Vagina (tissue), 2 donors: ENCODE results near the gene KCTD5. TPM values are rescaled to one million over a fixed set of nuclear protein-coding genes. Genes with fewer than 3 reads are reported as not detected.

Source experiments
- DNase-seq, 2 donors: peaks; one replicate each; pipeline ENCODE4 v3.0.0-alpha.2; 2017; ENCODE audit errors: extremely low spot score in 2 of 2
- H3K27ac ChIP-seq: fragments of 200-600 bp; sonication (generic); one replicate; pipeline ENCODE4 v1.5.1; 2019
- H3K27me3 ChIP-seq: fragments of 200-600 bp; sonication (generic); one replicate; pipeline ENCODE4 v1.5.1; 2019
- H3K36me3 ChIP-seq, 2 donors: fragments of 200-600 bp; sonication (generic); one replicate each; pipeline ENCODE4 v1.5.1; 2017 to 2019
- H3K4me1 ChIP-seq: fragments of 200-600 bp; sonication (generic); one replicate; pipeline ENCODE4 v1.5.1; 2019
- H3K4me3 ChIP-seq, 2 donors: fragments of 200-600 bp; sonication (generic); 1 replicate in 1 of 2; 2 replicates in 1 of 2; pipeline ENCODE4 v1.5.1; 2016 to 2019
- H3K9me3 ChIP-seq: fragments of 200-600 bp; sonication (generic); one replicate; pipeline ENCODE4 v1.5.1; 2019
- POLR2A ChIP-seq, 2 donors: fragments of 450-650 bp; IDR thresholded peaks; one replicate each; pipeline ENCODE4 v1.6.1; 2017; ENCODE audit warnings: antibody characterized with exemption in 2 of 2, mild to moderate bottlenecking in 2 of 2, moderate library complexity in 2 of 2
- POLR2AphosphoS5 ChIP-seq, 2 donors: sonication (generic); formaldehyde crosslinking; IDR thresholded peaks; one replicate each; pipeline ENCODE4 v1.9.0; 2017; ENCODE audit warnings: antibody characterized with exemption in 2 of 2, mild to moderate bottlenecking in 2 of 2, low read depth in 1 of 2; ENCODE audit not compliant: insufficient read depth in 1 of 2
- intact Hi-C: fragments of 100-400 bp; cut with DNase I; formaldehyde crosslinking; loops from one replicate; pipeline ENCODE4 v1.15.1; 2023
- total RNA-seq: library from RNA; depleted of rRNA; stranded (reverse); fragments of >200 nt; gene quantifications from one replicate; pipeline ENCODE4 v1.2.3, GENCODE V29; 2016
- TF ChIP-seq, protein P1 (sequence below), 3 experiments: fragments of 450-650 bp in 2 of 3; fragments of 200-600 bp in 1 of 3; sonication (generic) in 1 of 3; IDR thresholded peaks; one replicate each; pipeline ENCODE4 v1.5.1; 2017 to 2019; ENCODE audit warnings: antibody characterized with exemption in 3 of 3, mild to moderate bottlenecking in 2 of 3, moderate library complexity in 2 of 3

KCTD5 gene
- total RNA-seq, 1 donor from 2014 or later: 19.4 TPM

DNA sequence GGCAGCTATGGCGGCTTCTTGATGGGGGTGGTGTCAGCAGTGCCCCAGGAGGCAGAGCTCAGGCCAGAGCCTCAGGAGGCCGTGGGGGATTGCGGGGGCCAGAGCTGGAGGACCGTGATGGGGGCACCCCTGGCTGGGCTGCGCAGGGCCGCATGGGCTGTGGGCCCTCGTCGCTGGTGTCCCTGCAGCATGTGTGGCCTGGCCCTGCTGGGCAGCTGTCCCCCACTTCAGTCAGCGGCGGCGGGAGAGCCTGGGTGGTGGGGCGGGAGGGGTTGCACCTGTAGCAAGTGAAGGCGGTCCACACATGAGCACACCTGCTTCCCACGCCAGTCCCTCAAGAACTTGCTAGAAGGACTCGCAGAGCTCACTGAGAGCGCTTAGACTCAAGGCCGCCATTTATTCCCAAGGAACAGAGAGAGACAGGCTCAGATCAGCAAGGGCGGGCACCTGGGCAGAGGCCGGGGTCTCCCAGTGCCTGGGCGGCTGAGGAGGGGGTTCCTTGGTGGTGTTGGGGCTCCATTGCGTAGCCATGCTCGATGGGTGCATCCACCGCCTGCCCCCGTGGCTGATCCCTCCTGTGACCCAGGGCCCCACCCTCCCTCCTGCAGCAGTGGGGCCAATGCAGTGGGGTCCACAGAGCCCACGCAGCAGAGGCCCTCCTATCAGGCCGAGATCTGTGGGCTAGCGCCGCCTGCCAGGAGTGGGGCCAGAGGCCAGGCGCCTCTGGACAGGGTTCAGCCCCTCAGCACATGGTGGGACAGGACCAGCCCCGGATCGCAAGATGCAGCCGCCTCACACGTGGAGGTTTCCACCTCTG, 22.1 kb downstream of the KCTD5 start:
- H3K4me1 ChIP-seq: no peaks in the 10 kb centered on the region
- H3K36me3 ChIP-seq: peaks cover 0 to 60% of the 10 kb centered on the region in 2 donors
- TF ChIP-seq POLR2AphosphoS5 (IDR thresholded peaks at IDR 0.05; ENCODE audit: insufficient read depth in 1 of 2, low read depth in 1 of 2): no peak
- TF ChIP-seq, protein P1, sequence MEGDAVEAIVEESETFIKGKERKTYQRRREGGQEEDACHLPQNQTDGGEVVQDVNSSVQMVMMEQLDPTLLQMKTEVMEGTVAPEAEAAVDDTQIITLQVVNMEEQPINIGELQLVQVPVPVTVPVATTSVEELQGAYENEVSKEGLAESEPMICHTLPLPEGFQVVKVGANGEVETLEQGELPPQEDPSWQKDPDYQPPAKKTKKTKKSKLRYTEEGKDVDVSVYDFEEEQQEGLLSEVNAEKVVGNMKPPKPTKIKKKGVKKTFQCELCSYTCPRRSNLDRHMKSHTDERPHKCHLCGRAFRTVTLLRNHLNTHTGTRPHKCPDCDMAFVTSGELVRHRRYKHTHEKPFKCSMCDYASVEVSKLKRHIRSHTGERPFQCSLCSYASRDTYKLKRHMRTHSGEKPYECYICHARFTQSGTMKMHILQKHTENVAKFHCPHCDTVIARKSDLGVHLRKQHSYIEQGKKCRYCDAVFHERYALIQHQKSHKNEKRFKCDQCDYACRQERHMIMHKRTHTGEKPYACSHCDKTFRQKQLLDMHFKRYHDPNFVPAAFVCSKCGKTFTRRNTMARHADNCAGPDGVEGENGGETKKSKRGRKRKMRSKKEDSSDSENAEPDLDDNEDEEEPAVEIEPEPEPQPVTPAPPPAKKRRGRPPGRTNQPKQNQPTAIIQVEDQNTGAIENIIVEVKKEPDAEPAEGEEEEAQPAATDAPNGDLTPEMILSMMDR (IDR thresholded peaks at IDR 0.05): no peak
- TF ChIP-seq POLR2A (IDR thresholded peaks at IDR 0.05): no peak
- DNase-seq: no peak
- no peak overlapping the region for H3K27ac ChIP-seq
- H3K27me3 ChIP-seq: no peaks in the 10 kb centered on the region
- no peaks in the 10 kb centered on the region for H3K9me3 ChIP-seq
- no peak overlapping the region for H3K4me3 ChIP-seq
- intact Hi-C loops: no loop called here

DNA sequence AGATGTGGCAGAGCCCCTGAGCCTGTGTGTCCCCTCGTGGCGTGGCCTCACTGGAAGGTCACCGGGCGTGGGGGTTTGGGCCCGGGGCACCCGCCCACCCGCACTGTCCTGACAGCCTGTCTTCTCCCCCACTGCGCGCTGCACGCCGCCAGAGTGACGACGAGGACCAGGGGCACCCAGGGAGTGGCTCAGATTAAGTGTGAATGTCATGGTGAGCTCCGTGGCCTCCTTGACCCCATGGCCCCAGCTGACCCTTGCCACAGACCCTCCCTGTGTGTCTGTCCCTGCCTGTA, 22.6 kb downstream of the KCTD5 start:
- H3K27me3 ChIP-seq: no peaks in the 10 kb centered on the region
- intact Hi-C loops: no loop called here
- no peaks in the 10 kb centered on the region for H3K9me3 ChIP-seq
- H3K27ac ChIP-seq: no peak overlapping the region
- TF ChIP-seq POLR2AphosphoS5 (IDR thresholded peaks at IDR 0.05; ENCODE audit: insufficient read depth in 1 of 2, low read depth in 1 of 2) (no peak), POLR2A (IDR thresholded peaks at IDR 0.05) (no peak)
- TF ChIP-seq, protein P1 (IDR thresholded peaks at IDR 0.05): no peak
- no peak for DNase-seq
- no peaks in the 10 kb centered on the region for H3K4me1 ChIP-seq
- H3K36me3 ChIP-seq: peaks cover 0 to 55% of the 10 kb centered on the region in 2 donors
- no peak overlapping the region for H3K4me3 ChIP-seq

- H3K4me1 ChIP-seq: no peaks in the 10 kb centered on the region
- intact Hi-C loops: no loop called here
- H3K9me3 ChIP-seq: no peaks in the 10 kb centered on the region
- H3K36me3 ChIP-seq: peaks cover 0 to 50% of the 10 kb centered on the region in 2 donors
- H3K27me3 ChIP-seq: no peaks in the 10 kb centered on the region
- no peak for DNase-seq
- TF ChIP-seq POLR2A (IDR thresholded peaks at IDR 0.05) (no peak), POLR2AphosphoS5 (IDR thresholded peaks at IDR 0.05; ENCODE audit: insufficient read depth in 1 of 2, low read depth in 1 of 2) (no peak)
- TF ChIP-seq, protein P1 (IDR thresholded peaks at IDR 0.05): no peak
- H3K4me3 ChIP-seq: no peak overlapping the region
- H3K27ac ChIP-seq: no peak overlapping the region
These were observed 23.0 kb downstream of the KCTD5 start for GRCh38 chr16:2705351-2705750.

- no peak for DNase-seq
- H3K36me3 ChIP-seq: peaks cover 0 to 43% of the 10 kb centered on the region in 2 donors
- H3K4me1 ChIP-seq: no peaks in the 10 kb centered on the region
- intact Hi-C loops: no loop called here
- no peaks in the 10 kb centered on the region for H3K27me3 ChIP-seq
- H3K27ac ChIP-seq: no peak overlapping the region
- H3K9me3 ChIP-seq: no peaks in the 10 kb centered on the region
- TF ChIP-seq POLR2AphosphoS5 (IDR thresholded peaks at IDR 0.05; ENCODE audit: insufficient read depth in 1 of 2, low read depth in 1 of 2) (no peak), POLR2A (IDR thresholded peaks at IDR 0.05) (no peak)
- TF ChIP-seq, protein P1 (IDR thresholded peaks at IDR 0.05): no peak
- no peak overlapping the region for H3K4me3 ChIP-seq
These were observed 23.8 kb downstream of the KCTD5 start for GRCh38 chr16:2706085-2706484.

DNA sequence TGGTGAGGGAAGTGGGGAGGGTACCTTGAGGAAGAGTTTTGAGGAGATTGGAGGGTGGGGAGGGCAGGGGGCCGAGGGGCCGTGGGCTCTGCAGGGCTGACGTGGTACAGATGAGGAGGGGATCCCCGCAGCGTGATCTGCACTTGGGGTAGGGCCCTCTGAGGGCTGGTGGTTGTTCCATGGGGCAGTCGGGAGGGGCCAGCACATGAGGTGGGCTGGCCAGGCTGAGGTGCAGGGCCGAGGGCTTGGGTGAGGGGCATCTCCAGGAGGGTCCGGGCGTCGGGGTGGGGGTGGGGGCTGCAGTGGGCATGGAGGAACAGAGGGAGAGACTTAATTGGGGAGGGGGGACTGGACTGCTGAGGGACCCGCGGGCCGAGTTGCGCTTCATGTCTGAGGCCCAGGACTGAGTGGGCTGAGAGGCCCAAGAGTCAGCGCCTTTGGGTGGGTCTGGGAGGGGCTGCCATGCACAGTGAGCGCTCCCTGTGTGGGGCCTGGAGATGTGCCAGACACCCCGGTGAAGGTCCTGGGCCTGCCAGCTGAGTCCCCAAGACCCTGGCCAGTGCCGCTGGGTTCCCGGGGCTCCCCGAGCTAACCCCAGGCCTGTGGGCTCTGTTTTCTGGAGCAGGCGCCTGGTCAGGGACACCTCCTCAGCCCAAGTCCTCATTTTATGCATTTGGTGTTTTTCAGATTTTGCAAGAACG, 24.4 kb downstream of the KCTD5 start:
- peaks cover 0 to 39% of the 10 kb centered on the region in 2 donors for H3K36me3 ChIP-seq
- TF ChIP-seq POLR2AphosphoS5 (IDR thresholded peaks at IDR 0.05; ENCODE audit: insufficient read depth in 1 of 2, low read depth in 1 of 2) (no peak), POLR2A (IDR thresholded peaks at IDR 0.05) (no peak)
- TF ChIP-seq, protein P1 (IDR thresholded peaks at IDR 0.05): no peak
- intact Hi-C loops: no loop called here
- no peaks in the 10 kb centered on the region for H3K4me1 ChIP-seq
- H3K9me3 ChIP-seq: no peaks in the 10 kb centered on the region
- no peak overlapping the region for H3K27ac ChIP-seq
- DNase-seq: no peak
- no peaks in the 10 kb centered on the region for H3K27me3 ChIP-seq
- H3K4me3 ChIP-seq: no peak overlapping the region
